Fibroblast of mammary gland (primary cell): ENCODE measurements around the gene ASB7.

ENCODE experiments used
- DNase-seq: peaks from one replicate; pipeline ENCODE4 v3.0.0-alpha.2; 2010; ENCODE audit warnings: low read depth
- H3K4me3 ChIP-seq: 2 replicates; pipeline ENCODE4 v1.5.1; 2011; ENCODE audit warnings: low read depth, mild to moderate bottlenecking, low read length, moderate library complexity; ENCODE audit not compliant: control insufficient read depth
- CTCF ChIP-seq: conservative IDR thresholded peaks from 2 replicates; pipeline ENCODE4 v1.5.1; 2011; ENCODE audit warnings: low read depth, low read length, inconsistent platforms; ENCODE audit not compliant: control insufficient read depth, insufficient read depth

The ASB7 gene

GRCh38 chr15:100686021-100686724 lies 83.8 kb downstream of the ASB7 start:
- no peak overlapping the region for H3K4me3 ChIP-seq
- TF ChIP-seq CTCF, result no peak
- DNase-seq, result peak; percentile 75

DNA sequence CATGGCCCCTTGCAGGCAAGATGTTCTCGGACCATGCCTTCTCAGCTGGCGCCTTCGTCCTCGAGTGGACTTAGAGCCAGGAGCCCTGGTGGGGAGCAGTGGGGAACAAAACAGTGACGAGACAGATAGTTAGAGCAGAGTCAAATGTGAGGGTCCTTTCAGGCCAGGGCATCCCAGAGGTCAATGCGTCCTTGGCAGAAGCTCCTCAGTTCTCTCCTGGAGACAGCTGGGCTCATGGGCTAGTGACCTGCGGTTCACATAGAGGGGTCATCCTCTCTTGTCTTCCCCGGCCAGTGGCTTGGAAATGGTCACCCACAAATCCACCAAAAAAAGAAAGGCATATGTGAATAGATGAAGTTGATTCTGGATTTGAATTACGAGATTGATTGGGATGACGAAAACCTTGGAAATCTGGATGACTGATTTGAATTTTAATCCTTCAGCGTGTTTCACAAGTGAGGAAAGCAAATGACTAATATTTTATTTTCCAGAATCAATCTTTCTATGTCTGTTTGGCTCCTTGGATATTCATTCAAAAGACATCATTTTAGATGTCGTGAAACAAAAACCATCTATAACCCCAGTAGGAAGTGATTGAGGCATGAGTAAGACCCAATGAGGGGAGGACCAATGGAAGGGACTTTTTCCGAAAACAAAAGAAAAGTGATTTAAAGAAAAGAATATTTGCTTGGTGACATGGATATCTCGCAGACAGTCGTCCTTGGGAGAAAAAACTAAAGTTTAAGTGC lies 84.5 kb downstream of the ASB7 start:
- peak overlapping the region; percentile 30 for H3K4me3 ChIP-seq
- DNase-seq, result peak; percentile 91
- TF ChIP-seq CTCF, result no peak

DNA sequence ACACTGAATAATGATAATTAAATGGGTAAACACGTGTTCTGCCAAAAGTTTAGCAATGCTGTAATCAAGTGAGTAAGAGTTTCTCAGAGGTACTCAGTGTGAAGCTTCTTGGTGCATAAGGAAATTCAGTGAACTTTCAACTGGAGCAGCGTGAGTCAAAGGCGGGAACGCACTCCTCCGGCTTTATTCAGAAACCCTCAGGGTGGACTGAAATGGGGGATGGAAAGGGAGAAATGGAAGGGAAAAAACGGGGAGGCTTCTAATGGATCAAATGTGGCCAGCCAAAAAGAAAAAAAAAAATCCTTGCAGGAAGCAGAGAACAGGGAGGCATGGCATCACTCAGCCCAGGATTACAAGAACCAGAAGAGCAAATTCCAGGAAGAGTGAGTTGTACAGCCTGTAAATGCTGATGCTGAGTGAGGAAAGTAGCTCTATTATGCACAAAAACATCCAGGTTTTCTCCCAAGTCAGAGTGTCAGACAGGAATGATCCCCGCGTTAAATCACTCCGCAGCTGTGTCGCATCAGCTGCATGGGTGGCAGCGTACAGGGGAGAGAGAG lies 85.3 kb downstream of the ASB7 start:
- no peak for TF ChIP-seq CTCF
- peak overlapping the region; percentile 17 for H3K4me3 ChIP-seq

GRCh38 chr15:100688549-100689120 lies 86.2 kb downstream of the ASB7 start:
- H3K4me3 ChIP-seq, result no peak overlapping the region
- no peak for DNase-seq
- TF ChIP-seq CTCF, result no peak

More for the DNA sequence above, 85.3 kb downstream of the ASB7 start:
- DNase-seq, result peak; percentile 97

DNA sequence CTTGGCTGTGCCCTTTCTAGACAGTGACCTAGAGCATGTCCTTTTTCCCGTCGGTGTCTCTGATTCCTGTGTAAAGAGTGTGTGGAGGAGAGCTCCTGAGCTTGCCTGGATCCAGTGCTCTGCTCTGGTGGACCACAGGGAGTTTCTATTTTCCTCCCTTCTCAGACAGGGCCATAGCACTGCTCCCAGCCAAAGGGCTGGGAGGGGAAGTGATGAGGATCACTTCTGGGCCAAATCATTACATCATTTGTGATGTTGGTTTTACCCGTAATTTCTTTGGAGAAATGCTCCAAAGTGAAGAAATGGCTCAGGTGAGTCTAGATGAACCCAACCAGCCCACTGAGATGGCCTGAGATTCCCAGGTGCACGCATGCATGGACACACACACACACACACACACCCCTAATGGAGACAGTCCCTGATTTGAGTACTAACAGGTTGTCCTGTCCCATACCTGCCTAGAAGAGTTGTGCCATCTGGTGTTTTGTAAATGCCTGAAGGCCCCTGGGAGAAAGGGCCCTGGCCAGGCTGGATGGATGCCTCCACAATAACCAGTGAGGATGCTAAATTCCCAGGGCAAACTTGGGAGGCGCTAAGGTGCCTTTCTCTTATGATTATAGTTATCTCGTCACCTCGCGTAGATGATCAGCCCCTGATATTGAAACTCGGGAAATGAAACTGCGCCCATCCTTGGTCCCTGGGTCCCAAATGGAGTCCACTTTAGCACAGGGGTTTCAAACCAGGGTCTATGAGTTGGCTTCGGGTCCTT lies 86.9 kb downstream of the ASB7 start:
- TF ChIP-seq CTCF, result no peak
- no peak overlapping the region for H3K4me3 ChIP-seq
- DNase-seq, result no peak
